Coronary artery (tissue), 2 donors: ENCODE results near the gene GAN.

Experiments used
- DNase-seq: peaks from one replicate; pipeline ENCODE4 v3.0.0-alpha.2; 2017; ENCODE audit warnings: low spot score
- H3K27ac ChIP-seq, 2 donors: fragments of 200-600 bp; sonication (generic); one replicate each; pipeline ENCODE4 v1.5.1; 2016 to 2019
- H3K4me3 ChIP-seq: fragments of 200-600 bp; sonication (generic); 2 replicates; pipeline ENCODE4 v1.5.1; 2016; ENCODE audit warnings: mild to moderate bottlenecking, moderate library complexity
- CTCF ChIP-seq: fragments of 200-600 bp; sonication (generic); IDR thresholded peaks from one replicate; pipeline ENCODE4 v1.5.1; 2019; ENCODE audit warnings: antibody characterized with exemption

The GAN gene

GRCh38 chr16:81275064-81275532, 39.7 kb upstream of the GAN start:
- no peak overlapping the region for H3K27ac ChIP-seq
- TF ChIP-seq CTCF = no peak
- no peak overlapping the region for H3K4me3 ChIP-seq
- no peak for DNase-seq

GRCh38 chr16:81275795-81276194, 39.0 kb upstream of the GAN start:
- Histone ChIP-seq H3K27ac (no peak overlapping the region), H3K4me3 (no peak overlapping the region)
- TF ChIP-seq CTCF = no peak
- no peak for DNase-seq

GRCh38 chr16:81276323-81276722, 38.4 kb upstream of the GAN start:
- no peak for TF ChIP-seq CTCF
- Histone ChIP-seq H3K27ac (no peak overlapping the region), H3K4me3 (no peak overlapping the region)
- DNase-seq = no peak

GRCh38 chr16:81277541-81278080, 37.2 kb upstream of the GAN start:
- no peak for DNase-seq
- no peak for TF ChIP-seq CTCF
- H3K27ac ChIP-seq = no peak overlapping the region
- H3K4me3 ChIP-seq = no peak overlapping the region

- no peak for DNase-seq
- no peak for TF ChIP-seq CTCF
- H3K4me3 ChIP-seq = no peak overlapping the region
- H3K27ac ChIP-seq = no peak overlapping the region
Observed at GRCh38 chr16:81278526-81278925, 36.2 kb upstream of the GAN start.

GRCh38 chr16:81279392-81279791, 35.4 kb upstream of the GAN start:
- H3K27ac ChIP-seq = no peak overlapping the region
- no peak overlapping the region for H3K4me3 ChIP-seq
- no peak for TF ChIP-seq CTCF
- DNase-seq = no peak

GRCh38 chr16:81280393-81280792, 34.4 kb upstream of the GAN start:
- DNase-seq = no peak
- TF ChIP-seq CTCF = no peak

More at GRCh38 chr16:81280393-81280792, 34.4 kb upstream of the GAN start:
- no peak overlapping the region for H3K27ac ChIP-seq
- no peak overlapping the region for H3K4me3 ChIP-seq
